GM12878 (cell line): ENCODE measurements around the gene ATP13A2. TPM values are rescaled to one million over a fixed set of nuclear protein-coding genes. Genes with fewer than 3 reads are reported as not detected.

Experiments
- ATAC-seq: fragments of 200-7000 bp; cut with Tn5 transposase; 3 replicates; pipeline ENCODE4 v1.9.1; 2020; ENCODE audit warnings: mild to moderate bottlenecking, moderate library complexity
- BruUV-seq: library from RNA; stranded (reverse); fragments of 400-500 nt; replicated peaks from 2 replicates; lab custom pipeline; 2021; lab: Mats Ljungman, UMichigan
- CTCF ChIA-PET: fragments of 300-600 bp; sonication (Branson Sonifier 250); formaldehyde crosslinking; extraction: SDS; loops from one replicate; lab custom pipeline; 2021; ENCODE audit warnings: inconsistent platforms; lab: Yijun Ruan, JAX
- POLR2A ChIA-PET: fragments of 350-600 bp; formaldehyde crosslinking; extraction: SDS; loops from one replicate; lab custom pipeline; 2021; ENCODE audit warnings: inconsistent platforms; lab: Charles Lee
- RAD21 ChIA-PET: fragments of 300-600 bp; sonication (Branson Sonifier 250); formaldehyde crosslinking; loops from one replicate; lab custom pipeline; 2023; ENCODE audit warnings: antibody characterized with exemption; ENCODE audit not compliant: unreplicated experiment; lab: Charles Lee
- SMC1A ChIA-PET: fragments of 300-600 bp; sonication (Branson Sonifier 250); formaldehyde crosslinking; loops from one replicate; lab custom pipeline; 2023; ENCODE audit not compliant: unreplicated experiment, uncharacterized antibody; lab: Charles Lee
- DNase-seq: peaks from one replicate; pipeline ENCODE4 v3.0.0-alpha.2; 2011; ENCODE audit warnings: low read depth, low spot score
- FAIRE-seq: peaks from 3 replicates; lab custom pipeline; 2011; peaks lifted over from hg19 to GRCh38; lab: Jason Lieb, UNC
- H2AFZ ChIP-seq: 2 replicates; pipeline ENCODE4 v1.6.0; 2011; ENCODE audit warnings: low read depth, low read length, control low read depth; ENCODE audit not compliant: control insufficient read depth
- H3K27ac ChIP-seq: 2 replicates; pipeline ENCODE4 v1.5.1; 2011; ENCODE audit warnings: control low read depth; ENCODE audit not compliant: control insufficient read depth, insufficient read depth
- H3K27me3 ChIP-seq, 2 experiments: replicated peaks in 1 of 2; 2 replicates each; pipeline versions ENCODE4 v1.6.0 to v1.6.1; 2011; ENCODE audit warnings: low read length in 1 of 2; ENCODE audit not compliant: control insufficient read depth in 2 of 2, insufficient read depth in 2 of 2
- H3K36me3 ChIP-seq, 2 experiments: 2 replicates each; pipeline ENCODE4 v1.5.1; 2011; ENCODE audit warnings: low read length in 1 of 2; ENCODE audit not compliant: control insufficient read depth in 2 of 2, insufficient read depth in 2 of 2
- H3K4me1 ChIP-seq: 2 replicates; pipeline ENCODE4 v1.6.1; 2011; ENCODE audit warnings: mild to moderate bottlenecking, low read length, moderate library complexity, mixed read lengths; ENCODE audit not compliant: control insufficient read depth, insufficient read depth
- H3K4me2 ChIP-seq: 2 replicates; pipeline ENCODE4 v1.6.0; 2011; ENCODE audit warnings: control low read depth; ENCODE audit not compliant: control insufficient read depth, insufficient read depth
- H3K4me3 ChIP-seq: fragments of 200-600 bp; sonication (generic); 2 replicates; pipeline ENCODE4 v1.5.1; 2016
- H3K79me2 ChIP-seq: 2 replicates; pipeline ENCODE4 v1.6.0; 2011; ENCODE audit warnings: low read length; ENCODE audit not compliant: control insufficient read depth, insufficient read depth
- H3K9ac ChIP-seq: 2 replicates; pipeline ENCODE4 v1.8.0; 2011; ENCODE audit warnings: low read length, control low read depth, mixed read lengths; ENCODE audit not compliant: control insufficient read depth, insufficient read depth
- H3K9me3 ChIP-seq: replicated peaks from 3 replicates; pipeline ENCODE4 v1.5.1; 2011; ENCODE audit warnings: mild to moderate bottlenecking, low read length; ENCODE audit not compliant: control insufficient read depth, insufficient read depth
- H4K20me1 ChIP-seq: 2 replicates; pipeline ENCODE4 v1.6.0; 2011; ENCODE audit not compliant: control insufficient read depth, insufficient read depth
- BMI1 ChIP-seq: fragments of 450-650 bp; IDR thresholded peaks from 2 replicates; pipeline ENCODE4 v1.6.1; 2016; ENCODE audit warnings: mild to moderate bottlenecking, moderate library complexity, borderline replicate concordance
- DPF2 ChIP-seq: fragments of 450-650 bp; IDR thresholded peaks from 2 replicates; pipeline ENCODE4 v1.6.1; 2017; ENCODE audit warnings: mild to moderate bottlenecking
- EP300 ChIP-seq, 2 experiments: fragments of 150-350 bp in 1 of 2; IDR thresholded peaks; 2 replicates each; pipeline ENCODE4 v1.6.1; 2011 to 2012; ENCODE audit warnings: low read depth in 2 of 2, low read length in 2 of 2, borderline replicate concordance in 1 of 2, improper control_type of control experiment in 1 of 2, inconsistent platforms in 1 of 2; ENCODE audit not compliant: control insufficient read depth in 1 of 2
- FOS ChIP-seq: IDR thresholded peaks from 3 replicates; pipeline ENCODE4 v1.6.1; 2011; ENCODE audit warnings: borderline replicate concordance; ENCODE audit not compliant: insufficient read length; ENCODE audit errors: extremely low read depth
- TAF1 ChIP-seq: IDR thresholded peaks from 2 replicates; pipeline ENCODE4 v1.6.1; 2011; ENCODE audit warnings: mild to moderate bottlenecking, low read depth, low read length, borderline replicate concordance
- ZBTB11 ChIP-seq: fragments of 450-650 bp; formaldehyde crosslinking; IDR thresholded peaks from 2 replicates; pipeline ENCODE4 v1.5.0; 2022; ENCODE audit warnings: mild to moderate bottlenecking, missing genetic modification characterization
- WGBS: methylation state at CpG from one replicate; pipeline ENCODE4 v1.1.6; 2016; ENCODE audit warnings: low lambda C conversion rate; ENCODE audit not compliant: insufficient replicate concordance, insufficient coverage; ENCODE audit errors: missing lambda C conversion rate; 5-methylcytosine and 5-hydroxymethylcytosine counted together
- in situ Hi-C: fragments of 300-500 bp; cut with MboI; formaldehyde crosslinking; loops from 9 replicates; pipeline ENCODE4 v1.14.3; 2018; ENCODE audit warnings: mixed read lengths
- intact Hi-C: fragments of 100-400 bp; cut with micrococcal nuclease; formaldehyde crosslinking; loops from one replicate; pipeline ENCODE4 v1.14.2; 2022; ENCODE audit not compliant: unreplicated experiment
- polyA plus RNA-seq, 11 experiments: library from polyadenylated mRNA; depleted of rRNA in 4 of 11; unstranded in 6 of 11; stranded (reverse) in 5 of 11; fragments of >200 nt; fragmentation: Nextera tagmentation in 4 of 11; fragmentation: Illumina TruSeq in 1 of 11; extraction: Ambion mirVana in 4 of 11; extraction: Trizol in 1 of 11; gene quantifications; 1 replicate in 1 of 11; 2 replicates in 10 of 11; pipeline versions ENCODE4 v1.2.1 to v1.2.3, GENCODE V29; 2011 to 2016; ENCODE audit warnings: inconsistent platforms in 2 of 11, missing spikeins in 2 of 11, low read depth in 1 of 11
- total RNA-seq, 4 experiments: library from RNA; depleted of rRNA in 3 of 4; stranded (reverse); fragments of >200 nt in 3 of 4; fragmentation: Illumina TruSeq in 1 of 4; extraction: Trizol in 1 of 4; gene quantifications; 2 replicates each; pipeline versions ENCODE4 v1.2.1 to v1.2.3, GENCODE V29; 2013 to 2021

Gene ATP13A2
- total and polyA plus RNA-seq, 10 of the 15 experiments (the other 5 are each of a cell fraction or from before 2014, with no cell fraction given) = 0.24 to 30.5 (median 8.0) TPM

- no TSS peak for BruUV-seq
- H3K27ac ChIP-seq = no peak overlapping the region
- H3K36me3 ChIP-seq = peaks cover 2 to 21% of the 10 kb centered on the region in 2 experiments
- CTCF ChIA-PET = interaction anchor here (3.3 kb wide), 1 partner anchor 83 kb away, joined by 20 read pairs; no protein-coding TSS in a partner anchor
- H3K4me3 ChIP-seq = no peak overlapping the region
- no peaks in the 10 kb centered on the region for H4K20me1 ChIP-seq
- intact Hi-C loops = no loop called here
- DNase-seq (no peak), FAIRE-seq (no peak), ATAC-seq (no peak)
- H3K79me2 ChIP-seq = peaks cover 8% of the 10 kb centered on the region
- RAD21 ChIA-PET = no interaction called here
- TF ChIP-seq BMI1 (no peak), DPF2 (no peak), FOS (no peak), EP300 (IDR thresholded peaks at IDR 0.05; ENCODE audit: borderline replicate concordance in 1 of 2, control insufficient read depth in 1 of 2, low read depth in 2 of 2, low read length in 2 of 2) (no peak), TAF1 (no peak), ZBTB11 (no peak)
- in situ Hi-C loops = no loop called here
- H3K27me3 ChIP-seq = no peaks in the 10 kb centered on the region
- H2AFZ ChIP-seq = no peak overlapping the region
- POLR2A ChIA-PET = no interaction called here
- no peak overlapping the region for H3K4me2 ChIP-seq
- H3K9me3 ChIP-seq = no peaks in the 10 kb centered on the region
- WGBS = 78% methylated on average over 5 of the region's 5 CpGs
- H3K9ac ChIP-seq = no peak overlapping the region
- peaks cover 3% of the 10 kb centered on the region; the same call in 1 of the 2 replicates for H3K4me1 ChIP-seq
- SMC1A ChIA-PET = no interaction called here
These were observed 31.9 kb upstream of the ATP13A2 start for GRCh38 chr1:17043676-17044075.
